ENCODE measurements around the gene TRAP1.

- no peak for TF ChIP-seq CTCF (IDR thresholded peaks at IDR 0.05; ENCODE audit: low read depth, low read length)
- no peak for TF ChIP-seq EZH2phosphoT487 (IDR thresholded peaks at IDR 0.05; ENCODE audit: low read depth)
Observed at GRCh38 chr16:3646348-3646920, 70.9 kb downstream of the TRAP1 start.
